Activated T-helper 1 cell treated with anti-CD3 and anti-CD28 coated beads, Interleukin-12 subunit alpha, Interleukin-12 subunit beta, Interleukin-2, Interleukin-4 antibody, amounts not matched to agents 30 ng/mL and 10 ng/mL and 1 ng/mL, durations not matched to agents 14 hours and 24 hours and 36 hours (primary cell): ENCODE data around the gene TBC1D22A. TPM values are rescaled to one million over a fixed set of nuclear protein-coding genes. Genes with fewer than 3 reads are reported as not detected.
A peak's percentile ranks its signal among the peaks of the same experiment; 100 is the strongest.

ENCODE experiments used
- DNase-seq: peaks from one replicate; pipeline ENCODE4 v3.0.0; 2021; ENCODE audit warnings: low spot score
- H3K27ac Mint-ChIP-seq: one replicate; pipeline ENCODE4 v1.8.0; 2021; ENCODE audit warnings: mild to moderate bottlenecking, mixed read lengths
- H3K27me3 Mint-ChIP-seq: one replicate; pipeline ENCODE4 v1.8.0; 2022; ENCODE audit warnings: mild to moderate bottlenecking, moderate library complexity, mixed read lengths; ENCODE audit not compliant: insufficient read depth
- H3K36me3 Mint-ChIP-seq: one replicate; pipeline ENCODE4 v1.8.0; 2021; ENCODE audit warnings: low read depth, mixed read lengths
- H3K4me1 Mint-ChIP-seq: one replicate; pipeline ENCODE4 v1.8.0; 2021; ENCODE audit warnings: low read depth, mixed read lengths
- H3K4me3 Mint-ChIP-seq: one replicate; pipeline ENCODE4 v1.8.0; 2021; ENCODE audit warnings: mild to moderate bottlenecking, moderate library complexity, mixed read lengths
- H3K9me3 Mint-ChIP-seq: one replicate; pipeline ENCODE4 v1.8.0; 2021; ENCODE audit warnings: mixed read lengths
- intact Hi-C: fragments of 100-400 bp; cut with micrococcal nuclease; formaldehyde crosslinking; loops from one replicate; pipeline ENCODE4 v1.15.1; 2024
- total RNA-seq: library from RNA; stranded (reverse); gene quantifications from 2 replicates; pipeline ENCODE4 v1.2.3, GENCODE V29; 2022

The TBC1D22A gene
- total RNA-seq, 1 donor from 2014 or later = 42.4 TPM

GRCh38 chr22:47076758-47077157 lies 314.3 kb downstream of the TBC1D22A start:
- no peak for DNase-seq
- Mint-ChIP-seq H3K36me3 (peaks cover 16% of the 10 kb centered on the region), H3K27ac (no peak overlapping the region), H3K4me1 (no peaks in the 10 kb centered on the region), H3K27me3 (no peaks in the 10 kb centered on the region), H3K4me3 (no peak overlapping the region), H3K9me3 (peaks cover 39% of the 10 kb centered on the region)
- intact Hi-C loops = no loop called here

GRCh38 chr22:47080100-47080499 lies 317.6 kb downstream of the TBC1D22A start:
- Mint-ChIP-seq H3K27ac (no peak overlapping the region), H3K4me1 (peaks cover 6% of the 10 kb centered on the region), H3K9me3 (peaks cover 20% of the 10 kb centered on the region), H3K36me3 (peaks cover 6% of the 10 kb centered on the region), H3K4me3 (no peak overlapping the region), H3K27me3 (no peaks in the 10 kb centered on the region)
- no peak for DNase-seq
- intact Hi-C loops = no loop called here

GRCh38 chr22:47082505-47082904 lies 320.1 kb downstream of the TBC1D22A start:
- Mint-ChIP-seq H3K9me3 (peaks cover 7% of the 10 kb centered on the region), H3K36me3 (peaks cover 3% of the 10 kb centered on the region), H3K4me1 (peaks cover 6% of the 10 kb centered on the region), H3K27me3 (no peaks in the 10 kb centered on the region), H3K27ac (no peak overlapping the region), H3K4me3 (no peak overlapping the region)
- no peak for DNase-seq
- intact Hi-C loops = no loop called here

GRCh38 chr22:47083379-47083986 lies 321.0 kb downstream of the TBC1D22A start:
- Mint-ChIP-seq H3K27ac (no peak overlapping the region), H3K4me3 (no peak overlapping the region), H3K36me3 (peaks cover 3% of the 10 kb centered on the region), H3K4me1 (peaks cover 6% of the 10 kb centered on the region), H3K27me3 (no peaks in the 10 kb centered on the region), H3K9me3 (peaks cover 7% of the 10 kb centered on the region)
- DNase-seq = no peak
- intact Hi-C loops = no loop called here

GRCh38 chr22:47084226-47084625 lies 321.8 kb downstream of the TBC1D22A start:
- Mint-ChIP-seq H3K9me3 (peaks cover 7% of the 10 kb centered on the region), H3K36me3 (peaks cover 3% of the 10 kb centered on the region)

GRCh38 chr22:47086596-47087248 lies 324.3 kb downstream of the TBC1D22A start:
- Mint-ChIP-seq H3K36me3 (peaks cover 8% of the 10 kb centered on the region), H3K4me1 (peaks cover 21% of the 10 kb centered on the region), H3K27ac (no peak overlapping the region), H3K27me3 (no peaks in the 10 kb centered on the region), H3K9me3 (no peaks in the 10 kb centered on the region), H3K4me3 (no peak overlapping the region)
- no peak for DNase-seq
- intact Hi-C loops = no loop called here

More at GRCh38 chr22:47084226-47084625, 321.8 kb downstream of the TBC1D22A start:
- no peaks in the 10 kb centered on the region for H3K27me3 Mint-ChIP-seq
- no peak for DNase-seq
- peaks cover 10% of the 10 kb centered on the region for H3K4me1 Mint-ChIP-seq
- H3K27ac Mint-ChIP-seq = no peak overlapping the region
- H3K4me3 Mint-ChIP-seq = no peak overlapping the region
- intact Hi-C loops = no loop called here

- H3K4me1 Mint-ChIP-seq = peaks cover 17% of the 10 kb centered on the region
- intact Hi-C loops = no loop called here
- no peak for DNase-seq
- H3K27me3 Mint-ChIP-seq = no peaks in the 10 kb centered on the region
- H3K36me3 Mint-ChIP-seq = peaks cover 6% of the 10 kb centered on the region
- H3K4me3 Mint-ChIP-seq = no peak overlapping the region
- H3K27ac Mint-ChIP-seq = no peak overlapping the region
- H3K9me3 Mint-ChIP-seq = peaks cover 11% of the 10 kb centered on the region
These were observed 326.2 kb downstream of the TBC1D22A start for GRCh38 chr22:47088480-47089158.

GRCh38 chr22:47089374-47089773 lies 326.9 kb downstream of the TBC1D22A start:
- Mint-ChIP-seq H3K9me3 (peaks cover 18% of the 10 kb centered on the region), H3K27me3 (no peaks in the 10 kb centered on the region), H3K4me1 (peaks cover 15% of the 10 kb centered on the region), H3K4me3 (no peak overlapping the region), H3K27ac (no peak overlapping the region), H3K36me3 (peaks cover 6% of the 10 kb centered on the region)
- no peak for DNase-seq
- intact Hi-C loops = no loop called here

- Mint-ChIP-seq H3K36me3 (peaks cover 6% of the 10 kb centered on the region), H3K27ac (no peak overlapping the region), H3K4me1 (peaks cover 15% of the 10 kb centered on the region), H3K27me3 (no peaks in the 10 kb centered on the region), H3K4me3 (no peak overlapping the region), H3K9me3 (peaks cover 19% of the 10 kb centered on the region)
- intact Hi-C loops = no loop called here
- no peak for DNase-seq
These were observed 327.5 kb downstream of the TBC1D22A start for GRCh38 chr22:47089796-47090460.

- H3K9me3 Mint-ChIP-seq = peaks cover 19% of the 10 kb centered on the region
- H3K27me3 Mint-ChIP-seq = no peaks in the 10 kb centered on the region
- intact Hi-C loops = no loop called here
- H3K4me3 Mint-ChIP-seq = peak overlapping the region; percentile 29
- H3K36me3 Mint-ChIP-seq = peaks cover 6% of the 10 kb centered on the region
- no peak overlapping the region for H3K27ac Mint-ChIP-seq
- no peak for DNase-seq
- peaks cover 15% of the 10 kb centered on the region for H3K4me1 Mint-ChIP-seq
These were observed 328.3 kb downstream of the TBC1D22A start for GRCh38 chr22:47090591-47091245.

- Mint-ChIP-seq H3K9me3 (peaks cover 19% of the 10 kb centered on the region), H3K27ac (no peak overlapping the region), H3K36me3 (peaks cover 6% of the 10 kb centered on the region), H3K4me1 (peaks cover 15% of the 10 kb centered on the region), H3K4me3 (no peak overlapping the region), H3K27me3 (no peaks in the 10 kb centered on the region)
- intact Hi-C loops = no loop called here
- DNase-seq = no peak
These were observed 328.8 kb downstream of the TBC1D22A start for GRCh38 chr22:47091246-47091651.

- intact Hi-C loops = no loop called here
- Mint-ChIP-seq H3K4me3 (no peak overlapping the region), H3K36me3 (peaks cover 6% of the 10 kb centered on the region), H3K27me3 (no peaks in the 10 kb centered on the region), H3K27ac (no peak overlapping the region), H3K9me3 (peaks cover 19% of the 10 kb centered on the region), H3K4me1 (peaks cover 15% of the 10 kb centered on the region)
- no peak for DNase-seq
These were observed 329.7 kb downstream of the TBC1D22A start for GRCh38 chr22:47091921-47092700.
